Natural killer cell (primary cell): Measurements from ENCODE around the gene IL2RG. TPM values are rescaled to one million over a fixed set of nuclear protein-coding genes. Genes with fewer than 3 reads are reported as not detected.
A peak's percentile ranks its signal among the peaks of the same experiment; 100 is the strongest.

ENCODE experiments used
- ATAC-seq, 3 donors: fragments of 150-1000 bp in 2 of 3; fragments of 200-7000 bp in 1 of 3; cut with Tn5 transposase; 1 replicate in 1 of 3; 2 replicates in 2 of 3; pipeline ENCODE4 v1.10.0; 2021; ENCODE audit warnings: mild to moderate bottlenecking in 2 of 3, moderate library complexity in 2 of 3
- DNase-seq, 2 donors: peaks; one replicate each; pipeline versions ENCODE4 v3.0.0 to v3.0.0-alpha.2; 2013 to 2021; ENCODE audit warnings: mixed read lengths in 1 of 2
- H3K27ac ChIP-seq: one replicate; pipeline ENCODE4 v1.5.1; 2013; ENCODE audit warnings: mild to moderate bottlenecking, low read length
- H3K27me3 ChIP-seq: one replicate; pipeline ENCODE4 v1.6.1; 2013; ENCODE audit warnings: low read length; ENCODE audit not compliant: control insufficient read depth, insufficient read depth
- H3K36me3 ChIP-seq: one replicate; pipeline ENCODE4 v1.6.1; 2013; ENCODE audit warnings: low read length; ENCODE audit not compliant: control insufficient read depth, insufficient read depth
- H3K4me1 ChIP-seq: one replicate; pipeline ENCODE4 v1.6.1; 2013; ENCODE audit warnings: low read length; ENCODE audit not compliant: control insufficient read depth, insufficient read depth
- H3K4me3 ChIP-seq: one replicate; pipeline ENCODE4 v1.5.1; 2013; ENCODE audit warnings: low read length
- H3K9me3 ChIP-seq: one replicate; pipeline ENCODE4 v1.6.1; 2013; ENCODE audit warnings: low read length; ENCODE audit not compliant: control insufficient read depth, insufficient read depth
- H3K27ac Mint-ChIP-seq, 2 donors: one replicate each; pipeline ENCODE4 v1.8.0; 2022; ENCODE audit warnings: mild to moderate bottlenecking in 2 of 2, mixed read lengths in 2 of 2, moderate library complexity in 1 of 2
- H3K27me3 Mint-ChIP-seq, 2 donors: one replicate each; pipeline ENCODE4 v1.8.0; 2022; ENCODE audit warnings: low read depth in 2 of 2, mixed read lengths in 2 of 2
- H3K36me3 Mint-ChIP-seq: one replicate; pipeline ENCODE4 v1.8.0; 2022; ENCODE audit warnings: mixed read lengths
- H3K4me1 Mint-ChIP-seq, 2 donors: one replicate each; pipeline ENCODE4 v1.8.0; 2022; ENCODE audit warnings: mixed read lengths in 2 of 2
- H3K4me3 Mint-ChIP-seq: one replicate; pipeline ENCODE4 v1.8.0; 2022; ENCODE audit warnings: mild to moderate bottlenecking, moderate library complexity, mixed read lengths
- H3K9me3 Mint-ChIP-seq, 2 donors: one replicate each; pipeline ENCODE4 v1.8.0; 2022; ENCODE audit warnings: mixed read lengths in 2 of 2
- CTCF ChIP-seq: fragments of 200-600 bp; IDR thresholded peaks from one replicate; pipeline ENCODE4 v1.8.0; 2022; ENCODE audit warnings: antibody characterized with exemption
- WGBS: methylation state at CpG from one replicate; pipeline ENCODE4 v1.1.7; 2013; ENCODE audit warnings: missing lambda C conversion rate; ENCODE audit not compliant: insufficient coverage; 5-methylcytosine and 5-hydroxymethylcytosine counted together
- intact Hi-C: fragments of 100-400 bp; cut with micrococcal nuclease; formaldehyde crosslinking; loops from one replicate; pipeline ENCODE4 v1.14.2; 2022
- total RNA-seq, 4 donors: library from RNA; stranded (reverse); fragments of 120-200 nt in 1 of 4; gene quantifications; one replicate each; pipeline versions ENCODE4 v1.2.3 to v1.2.4, GENCODE V29; 2013 to 2022

The IL2RG gene
- total RNA-seq, 3 donors from 2014 or later (not counting 1 experiment from before 2014, with no cell fraction given): 506 to 577 (median 550) TPM

- Histone ChIP-seq H3K4me1 (peaks cover 40% of the 10 kb centered on the region), H3K4me3 (peak overlapping the region; percentile 72), H3K27ac (peak overlapping the region; percentile 69), H3K27me3 (no peaks in the 10 kb centered on the region), H3K9me3 (no peaks in the 10 kb centered on the region), H3K36me3 (no peaks in the 10 kb centered on the region)
- no peak for TF ChIP-seq CTCF
- WGBS: under 1% methylated on average over 44 of the region's 46 CpGs
- Mint-ChIP-seq H3K27ac (peak overlapping the region; percentile 90 to 96), H3K9me3 (no peaks in the 10 kb centered on the region), H3K27me3 (peaks cover 0 to 20% of the 10 kb centered on the region in 2 donors), H3K36me3 (no peaks in the 10 kb centered on the region), H3K4me1 (peaks cover 29 to 33% of the 10 kb centered on the region in 2 donors), H3K4me3 (peak overlapping the region; percentile 96)
- DNase-seq (peak in 1 of 2 donors; percentile 81), ATAC-seq (peak; percentile 57 to 67 (median 60))
- intact Hi-C loops: loop anchor here (1.0 to 5.0 kb wide), 3 partner anchors 15 to 81 kb away; partner anchors contain the start of genes IL2RG and SNX12
Observed at GRCh38 chrX:71095981-71096759, 15.2 kb downstream of the IL2RG start.

GRCh38 chrX:71095555-71095980 lies 15.8 kb downstream of the IL2RG start, which contains the start of gene FOXO4:
Gene FOXO4, plus strand, starts transcription at chrX:71095851. Its CDS starts 678 bp downstream, at chrX:71096529.
- H3K36me3 Mint-ChIP-seq: no peaks in the 10 kb centered on the region
- Histone ChIP-seq H3K9me3 (no peaks in the 10 kb centered on the region), H3K27me3 (no peaks in the 10 kb centered on the region), H3K36me3 (no peaks in the 10 kb centered on the region), H3K4me1 (peaks cover 36% of the 10 kb centered on the region), H3K27ac (peak within 1 kb of the TSS; percentile 69), H3K4me3 (peak within 1 kb of the TSS; percentile 72)
- H3K4me1 Mint-ChIP-seq: peaks cover 22 to 27% of the 10 kb centered on the region in 2 donors
- no peaks in the 10 kb centered on the region for H3K9me3 Mint-ChIP-seq
- peak; percentile 86 to 95 (median 89) for ATAC-seq
- H3K4me3 Mint-ChIP-seq: peak within 1 kb of the TSS; percentile 96
- TF ChIP-seq CTCF: no peak
- intact Hi-C loops: loop anchor here (5.0 kb wide), 1 partner anchor 82 kb away; no protein-coding TSS in a partner anchor
- under 1% methylated on average over 23 of the region's 29 CpGs for WGBS
- H3K27me3 Mint-ChIP-seq: peaks cover 0 to 15% of the 10 kb centered on the region in 2 donors
- DNase-seq: peak; percentile 79 to 93
- peak within 1 kb of the TSS; percentile 90 to 96 for H3K27ac Mint-ChIP-seq

GRCh38 chrX:71095033-71095432 lies 16.3 kb downstream of the IL2RG start:
- Mint-ChIP-seq H3K4me3 (peak overlapping the region; percentile 79), H3K27me3 (peaks cover 0 to 12% of the 10 kb centered on the region in 2 donors), H3K9me3 (no peaks in the 10 kb centered on the region), H3K27ac (peak overlapping the region; percentile 90 to 96), H3K36me3 (no peaks in the 10 kb centered on the region), H3K4me1 (peaks cover 19 to 26% of the 10 kb centered on the region in 2 donors)
- Histone ChIP-seq H3K27me3 (no peaks in the 10 kb centered on the region), H3K4me3 (peak overlapping the region; percentile 72), H3K36me3 (no peaks in the 10 kb centered on the region), H3K27ac (no peak overlapping the region), H3K9me3 (no peaks in the 10 kb centered on the region), H3K4me1 (peaks cover 36% of the 10 kb centered on the region)
- no peak for ATAC-seq
- DNase-seq: no peak
- intact Hi-C loops: loop anchor here (5.0 kb wide), 1 partner anchor 82 kb away; no protein-coding TSS in a partner anchor
- TF ChIP-seq CTCF: no peak
- WGBS: 41% methylated on average over 4 of the region's 6 CpGs
